HG03571 (cell line): Measurements from ENCODE around the gene DNAH17.

Experiments used
- ATAC-seq: cut with Tn5 transposase; IDR thresholded peaks from one replicate; pipeline ENCODE4 v1.9.1; 2021; ENCODE audit not compliant: unreplicated experiment

The DNAH17 gene

GRCh38 chr17:78499715-78500540, 77.3 kb downstream of the DNAH17 start:
- ATAC-seq: no peak

- no peak for ATAC-seq
These were observed 78.3 kb downstream of the DNAH17 start for GRCh38 chr17:78498848-78499247.

- no peak for ATAC-seq
These were observed 80.1 kb downstream of the DNAH17 start for GRCh38 chr17:78497115-78497540.

- ATAC-seq: no peak
These were observed 80.9 kb downstream of the DNAH17 start for GRCh38 chr17:78496311-78496710.

- ATAC-seq: no peak
These were observed 81.6 kb downstream of the DNAH17 start for GRCh38 chr17:78495634-78496033.

GRCh38 chr17:78494696-78495330, 82.4 kb downstream of the DNAH17 start:
- no peak for ATAC-seq

GRCh38 chr17:78493853-78494695, 83.1 kb downstream of the DNAH17 start:
- no peak for ATAC-seq

- ATAC-seq: no peak
These were observed 83.7 kb downstream of the DNAH17 start for GRCh38 chr17:78493450-78493849.

- ATAC-seq: no peak
These were observed 84.9 kb downstream of the DNAH17 start for GRCh38 chr17:78492116-78492799.

GRCh38 chr17:78491236-78492115, 85.7 kb downstream of the DNAH17 start:
- ATAC-seq: no peak

- ATAC-seq: no peak
These were observed 86.5 kb downstream of the DNAH17 start for GRCh38 chr17:78490673-78491072.

- no peak for ATAC-seq
These were observed 87.0 kb downstream of the DNAH17 start for GRCh38 chr17:78490156-78490555.

GRCh38 chr17:78488867-78489634, 88.1 kb downstream of the DNAH17 start:
- no peak for ATAC-seq

GRCh38 chr17:78488156-78488555, 89.0 kb downstream of the DNAH17 start:
- ATAC-seq: no peak

- no peak for ATAC-seq
These were observed 90.1 kb downstream of the DNAH17 start for GRCh38 chr17:78486946-78487680.

GRCh38 chr17:78486228-78486802, 90.9 kb downstream of the DNAH17 start:
- no peak for ATAC-seq

GRCh38 chr17:78485290-78486168, 91.7 kb downstream of the DNAH17 start:
- ATAC-seq: no peak
